GM21576 (cell line): Measurements from ENCODE around the gene PPIF.

Source experiments
- ATAC-seq: cut with Tn5 transposase; IDR thresholded peaks from one replicate; pipeline ENCODE4 v1.9.1; 2021; ENCODE audit warnings: mild to moderate bottlenecking, moderate library complexity; ENCODE audit not compliant: unreplicated experiment

PPIF gene

GRCh38 chr10:79361726-79362397, 14.6 kb downstream of the PPIF start:
- no peak for ATAC-seq

- ATAC-seq: no peak
Observed at GRCh38 chr10:79367426-79368189, 20.3 kb downstream of the PPIF start.

GRCh38 chr10:79372871-79373270, 25.6 kb downstream of the PPIF start:
- no peak for ATAC-seq

GRCh38 chr10:79374312-79375191, 27.3 kb downstream of the PPIF start:
- ATAC-seq: no peak

GRCh38 chr10:79375321-79376077, 28.2 kb downstream of the PPIF start:
- no peak for ATAC-seq

- no peak for ATAC-seq
Observed at GRCh38 chr10:79376078-79376628, 28.9 kb downstream of the PPIF start.

GRCh38 chr10:79376751-79377556, 29.7 kb downstream of the PPIF start:
- no peak for ATAC-seq

GRCh38 chr10:79377557-79378382, 30.5 kb downstream of the PPIF start:
- no peak for ATAC-seq

- no peak for ATAC-seq
Observed at GRCh38 chr10:79378383-79378646, 31.0 kb downstream of the PPIF start.

- no peak for ATAC-seq
Observed at GRCh38 chr10:79378647-79379511, 31.6 kb downstream of the PPIF start.

- ATAC-seq: no peak
Observed at GRCh38 chr10:79379512-79380124, 32.3 kb downstream of the PPIF start.

GRCh38 chr10:79380125-79380945, 33.1 kb downstream of the PPIF start:
- no peak for ATAC-seq

GRCh38 chr10:79380946-79381721, 33.9 kb downstream of the PPIF start:
- no peak for ATAC-seq

- no peak for ATAC-seq
Observed at GRCh38 chr10:79381804-79382221, 34.5 kb downstream of the PPIF start.

- no peak for ATAC-seq
Observed at GRCh38 chr10:79382491-79382941, 35.2 kb downstream of the PPIF start.
